ENCODE results near the gene HDAC4.

- TF ChIP-seq CTCF (IDR thresholded peaks at IDR 0.05), result no peak
- TF ChIP-seq POLR2A (IDR thresholded peaks at IDR 0.05), result no peak
These were observed 153.2 kb downstream of the HDAC4 start for GRCh38 chr2:239247401-239248245.
